ENCODE results near the gene ELOVL3. TPM values are rescaled to one million over a fixed set of nuclear protein-coding genes. Genes with fewer than 3 reads are reported as not detected.

Gene ELOVL3
- total RNA-seq, 1 experiment from 2014 or later: 1.2 TPM

DNA sequence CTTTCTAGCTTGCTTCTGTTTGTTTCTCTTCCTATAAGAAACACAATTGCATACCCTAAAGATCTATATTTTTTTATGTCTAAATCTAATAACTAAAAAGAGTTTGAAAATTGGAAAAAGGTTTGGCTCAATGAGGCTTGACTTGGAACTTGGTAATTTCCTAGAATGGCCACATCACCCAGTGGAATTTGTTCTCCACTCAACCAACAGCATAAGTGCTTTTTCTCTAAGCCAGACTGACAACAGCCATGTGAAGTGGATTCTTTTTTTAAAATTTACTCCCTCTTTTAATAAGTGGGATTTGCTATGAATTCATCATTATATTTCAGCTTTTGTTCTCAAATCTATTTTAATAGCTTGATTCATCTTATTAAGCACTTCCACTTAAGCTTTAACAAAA is 53.0 kb downstream of the ELOVL3 start:
- BruUV-seq (replicated peaks): no TSS peak
- no peak for DNase-seq (ENCODE audit: low read depth, low spot score)
- TF ChIP-seq, protein P1, sequence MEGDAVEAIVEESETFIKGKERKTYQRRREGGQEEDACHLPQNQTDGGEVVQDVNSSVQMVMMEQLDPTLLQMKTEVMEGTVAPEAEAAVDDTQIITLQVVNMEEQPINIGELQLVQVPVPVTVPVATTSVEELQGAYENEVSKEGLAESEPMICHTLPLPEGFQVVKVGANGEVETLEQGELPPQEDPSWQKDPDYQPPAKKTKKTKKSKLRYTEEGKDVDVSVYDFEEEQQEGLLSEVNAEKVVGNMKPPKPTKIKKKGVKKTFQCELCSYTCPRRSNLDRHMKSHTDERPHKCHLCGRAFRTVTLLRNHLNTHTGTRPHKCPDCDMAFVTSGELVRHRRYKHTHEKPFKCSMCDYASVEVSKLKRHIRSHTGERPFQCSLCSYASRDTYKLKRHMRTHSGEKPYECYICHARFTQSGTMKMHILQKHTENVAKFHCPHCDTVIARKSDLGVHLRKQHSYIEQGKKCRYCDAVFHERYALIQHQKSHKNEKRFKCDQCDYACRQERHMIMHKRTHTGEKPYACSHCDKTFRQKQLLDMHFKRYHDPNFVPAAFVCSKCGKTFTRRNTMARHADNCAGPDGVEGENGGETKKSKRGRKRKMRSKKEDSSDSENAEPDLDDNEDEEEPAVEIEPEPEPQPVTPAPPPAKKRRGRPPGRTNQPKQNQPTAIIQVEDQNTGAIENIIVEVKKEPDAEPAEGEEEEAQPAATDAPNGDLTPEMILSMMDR (IDR thresholded peaks at IDR 0.05): no peak
- TF ChIP-seq REST (IDR thresholded peaks at IDR 0.05; ENCODE audit: insufficient read depth in 1 of 2, low read depth in 2 of 2, low read length in 1 of 2) (no peak), TCF7L2 (IDR thresholded peaks at IDR 0.05; ENCODE audit: low read depth, low read length) (no peak), POLR2AphosphoS5 (IDR thresholded peaks at IDR 0.05; ENCODE audit: low read depth, low read length) (no peak), SIN3A (IDR thresholded peaks at IDR 0.05; ENCODE audit: borderline replicate concordance, insufficient read depth, low read depth, low read length) (no peak)
- Histone ChIP-seq H3K9me3 (ENCODE audit: control insufficient read depth, insufficient read depth, low read depth, low read length) (no peaks in the 10 kb centered on the region), H3K36me3 (ENCODE audit: control insufficient read depth, insufficient read depth, low read length) (0 out of 2 replicates have a peak, but pooled peaks cover 3% of the 10 kb centered on the region), H3K27ac (ENCODE audit: low read length) (no peak overlapping the region), H3K4me1 (ENCODE audit: control insufficient read depth, insufficient read depth, low read length) (peaks cover 4% of the 10 kb centered on the region; the same call in 1 of the 2 replicates), H3K27me3 (ENCODE audit: control insufficient read depth, insufficient read depth, low read length) (no peaks in the 10 kb centered on the region), H3K4me3 (ENCODE audit: low read depth in 2 of 2, low read length in 2 of 2) (no peak overlapping the region)
- ATAC-seq: no peak
- intact Hi-C loops (cut with micrococcal nuclease; ENCODE audit: unreplicated experiment) (no loop called here), in situ Hi-C loops (cut with HindIII; ENCODE audit: low pct_unique_long_range_greater_than_20kb, low sequenced_read_pairs) (no loop called here)
- CTCF ChIA-PET: interaction anchor here (0.7 kb wide), 1 partner anchor 68 kb away, joined by 6 read pairs; no protein-coding TSS in a partner anchor
- POLR2A ChIA-PET: no interaction called here

Other genes with a start within 250 kb of the ELOVL3 start
- gene ARMH3, start 170.1 kb upstream of the ELOVL3 start, total RNA-seq (2021; ENCODE audit: unreplicated experiment): 30.6 TPM
- 34.5 TPM for gene HPS6, start 160.9 kb upstream of the ELOVL3 start, total RNA-seq (2021; ENCODE audit: unreplicated experiment)
- 87.6 TPM for gene LDB1, start 105.9 kb upstream of the ELOVL3 start, total RNA-seq (2021; ENCODE audit: unreplicated experiment)
- 87.9 TPM for gene PPRC1, start 93.3 kb upstream of the ELOVL3 start, total RNA-seq (2021; ENCODE audit: unreplicated experiment)
- gene NOLC1, start 73.9 kb upstream of the ELOVL3 start, total RNA-seq (2021; ENCODE audit: unreplicated experiment): 182 TPM
- 0.49 TPM for gene PITX3, start 15.2 kb downstream of the ELOVL3 start, total RNA-seq (2021; ENCODE audit: unreplicated experiment)
- gene GBF1, start 19.2 kb downstream of the ELOVL3 start, total RNA-seq (2021; ENCODE audit: unreplicated experiment): 65.0 TPM
- gene NFKB2, start 169.4 kb downstream of the ELOVL3 start, total RNA-seq (2021; ENCODE audit: unreplicated experiment): 105 TPM
- gene PSD, start 192.5 kb downstream of the ELOVL3 start, total RNA-seq (2021; ENCODE audit: unreplicated experiment): 2.4 TPM
- 7.9 TPM for gene FBXL15, start 194.5 kb downstream of the ELOVL3 start, total RNA-seq (2021; ENCODE audit: unreplicated experiment)
- 79.3 TPM for gene CUEDC2, start 206.3 kb downstream of the ELOVL3 start, total RNA-seq (2021; ENCODE audit: unreplicated experiment)
- 0.21 TPM for gene C10orf95, start 225.2 kb downstream of the ELOVL3 start, total RNA-seq (2021; ENCODE audit: unreplicated experiment)

Measured in Panc1 (cell line).